MM.1S (cell line): ENCODE results near the gene SNX5.
A peak's percentile ranks its signal among the peaks of the same experiment; 100 is the strongest.

Source experiments
- DNase-seq: peaks from one replicate; pipeline ENCODE4 v3.0.0-alpha.2; 2015
- H2AFZ ChIP-seq: fragments of 300-600 bp; sonication (generic); 2 replicates; pipeline ENCODE4 v1.6.0; 2016; ENCODE audit warnings: antibody characterized with exemption, low read length
- H3F3A ChIP-seq: fragments of 300-600 bp; sonication (generic); 2 replicates; pipeline ENCODE4 v1.6.1; 2016; ENCODE audit warnings: mild to moderate bottlenecking, antibody characterized with exemption, low read length, moderate library complexity, mixed read lengths; ENCODE audit not compliant: insufficient read depth
- H3K27ac ChIP-seq: fragments of 300-600 bp; sonication (generic); 2 replicates; pipeline ENCODE4 v1.5.1; 2016; ENCODE audit warnings: mild to moderate bottlenecking, low read length
- H3K27me3 ChIP-seq: fragments of 300-600 bp; sonication (generic); replicated peaks from 2 replicates; pipeline ENCODE4 v1.6.0; 2016; ENCODE audit warnings: low read length; ENCODE audit not compliant: insufficient read depth
- H3K36me3 ChIP-seq: fragments of 300-600 bp; sonication (generic); replicated peaks from 2 replicates; pipeline ENCODE4 v1.6.1; 2016; ENCODE audit warnings: mild to moderate bottlenecking, low read length, mixed read lengths; ENCODE audit not compliant: insufficient read depth
- H3K4me1 ChIP-seq: fragments of 300-600 bp; sonication (generic); 2 replicates; pipeline ENCODE4 v1.6.1; 2016; ENCODE audit warnings: low read length, mixed read lengths
- H3K4me2 ChIP-seq: fragments of 300-600 bp; sonication (generic); 2 replicates; pipeline ENCODE4 v1.6.0; 2016; ENCODE audit warnings: low read depth, low read length
- H3K4me3 ChIP-seq: fragments of 300-600 bp; sonication (generic); 2 replicates; pipeline ENCODE4 v1.5.1; 2016; ENCODE audit warnings: low read length, mixed read lengths
- H3K79me2 ChIP-seq: fragments of 300-600 bp; sonication (generic); 2 replicates; pipeline ENCODE4 v1.6.1; 2016; ENCODE audit warnings: mixed run types, low read length, mixed read lengths
- H3K9ac ChIP-seq: fragments of 300-600 bp; sonication (generic); 2 replicates; pipeline ENCODE4 v1.6.1; 2016; ENCODE audit warnings: low read length, mixed read lengths
- H3K9me2 ChIP-seq: fragments of 300-600 bp; sonication (generic); replicated peaks from 2 replicates; pipeline ENCODE4 v1.6.1; 2016; ENCODE audit warnings: mild to moderate bottlenecking, low read length, mixed read lengths; ENCODE audit not compliant: insufficient read depth
- H3K9me3 ChIP-seq: fragments of 300-600 bp; sonication (generic); replicated peaks from 2 replicates; pipeline ENCODE4 v1.6.1; 2016; ENCODE audit warnings: mild to moderate bottlenecking, low read length, mixed read lengths; ENCODE audit not compliant: insufficient read depth
- H4K20me1 ChIP-seq: fragments of 300-600 bp; sonication (generic); 2 replicates; pipeline ENCODE4 v1.6.1; 2016; ENCODE audit warnings: mild to moderate bottlenecking, low read length, moderate library complexity, mixed read lengths; ENCODE audit not compliant: insufficient read depth
- EZH2 ChIP-seq: fragments of 300-600 bp; sonication (generic); optimal IDR thresholded peaks from 2 replicates; pipeline ENCODE3; 2017; ENCODE audit warnings: low read depth, mild to moderate bottlenecking, antibody characterized with exemption, low read length, mixed read lengths
- EZH2phosphoT487 ChIP-seq: fragments of 300-600 bp; sonication (generic); IDR thresholded peaks from 2 replicates; pipeline ENCODE4 v1.6.1; 2018; ENCODE audit warnings: antibody characterized with exemption, low read length
- TF ChIP-seq, protein P1 (sequence below): fragments of 300-600 bp; sonication (generic); IDR thresholded peaks from 2 replicates; pipeline ENCODE4 v1.5.1; 2016; ENCODE audit warnings: antibody characterized with exemption, low read length, mixed read lengths

The SNX5 gene

DNA sequence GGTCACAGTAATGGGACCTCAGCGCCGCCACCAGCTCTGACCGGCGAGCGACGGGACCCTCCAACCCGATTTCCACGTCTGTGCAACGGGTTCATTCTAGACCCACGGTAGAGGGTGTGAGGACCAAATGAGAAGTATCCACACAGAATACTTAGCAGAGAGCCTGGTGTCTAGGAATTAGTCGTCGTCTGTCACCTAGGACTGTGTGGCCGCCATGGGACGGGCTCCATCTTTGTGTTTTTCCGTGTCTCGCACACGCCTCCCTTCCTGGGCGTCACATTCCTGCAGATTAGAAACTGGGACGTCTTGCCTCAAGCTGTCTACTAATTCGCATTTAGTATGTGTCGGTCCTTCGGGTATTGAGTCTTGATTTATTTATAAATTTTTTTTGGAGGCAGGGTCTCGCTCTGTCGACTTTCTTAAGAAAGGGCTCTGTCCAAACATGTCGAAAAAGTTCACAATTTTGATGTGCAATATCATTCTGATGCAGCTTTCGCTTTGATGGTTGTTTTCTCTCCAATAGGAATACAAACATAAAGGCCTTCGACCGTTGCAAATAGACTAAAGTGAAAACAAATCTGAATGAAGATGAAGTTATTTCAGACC is 787 bp upstream of the SNX5 start:
- Histone ChIP-seq H4K20me1 (peaks cover 22% of the 10 kb centered on the region), H3K9me2 (no peaks in the 10 kb centered on the region), H3K79me2 (peaks cover 94% of the 10 kb centered on the region), H3K4me2 (peak overlapping the region; percentile 85), H3K9me3 (no peaks in the 10 kb centered on the region), H3K27ac (peak overlapping the region; percentile 99), H2AFZ (peak overlapping the region; percentile 75), H3F3A (peaks cover 58% of the 10 kb centered on the region), H3K4me1 (peaks cover 23% of the 10 kb centered on the region), H3K36me3 (peaks cover 5% of the 10 kb centered on the region; the same call in 1 of the 2 replicates), H3K4me3 (peak overlapping the region; percentile 97), H3K27me3 (no peaks in the 10 kb centered on the region), H3K9ac (peak overlapping the region; percentile 99)
- peak; percentile 45 for DNase-seq
- no peak for TF ChIP-seq EZH2
- no peak for TF ChIP-seq EZH2phosphoT487
- TF ChIP-seq, protein P1, sequence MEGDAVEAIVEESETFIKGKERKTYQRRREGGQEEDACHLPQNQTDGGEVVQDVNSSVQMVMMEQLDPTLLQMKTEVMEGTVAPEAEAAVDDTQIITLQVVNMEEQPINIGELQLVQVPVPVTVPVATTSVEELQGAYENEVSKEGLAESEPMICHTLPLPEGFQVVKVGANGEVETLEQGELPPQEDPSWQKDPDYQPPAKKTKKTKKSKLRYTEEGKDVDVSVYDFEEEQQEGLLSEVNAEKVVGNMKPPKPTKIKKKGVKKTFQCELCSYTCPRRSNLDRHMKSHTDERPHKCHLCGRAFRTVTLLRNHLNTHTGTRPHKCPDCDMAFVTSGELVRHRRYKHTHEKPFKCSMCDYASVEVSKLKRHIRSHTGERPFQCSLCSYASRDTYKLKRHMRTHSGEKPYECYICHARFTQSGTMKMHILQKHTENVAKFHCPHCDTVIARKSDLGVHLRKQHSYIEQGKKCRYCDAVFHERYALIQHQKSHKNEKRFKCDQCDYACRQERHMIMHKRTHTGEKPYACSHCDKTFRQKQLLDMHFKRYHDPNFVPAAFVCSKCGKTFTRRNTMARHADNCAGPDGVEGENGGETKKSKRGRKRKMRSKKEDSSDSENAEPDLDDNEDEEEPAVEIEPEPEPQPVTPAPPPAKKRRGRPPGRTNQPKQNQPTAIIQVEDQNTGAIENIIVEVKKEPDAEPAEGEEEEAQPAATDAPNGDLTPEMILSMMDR, result no peak

DNA sequence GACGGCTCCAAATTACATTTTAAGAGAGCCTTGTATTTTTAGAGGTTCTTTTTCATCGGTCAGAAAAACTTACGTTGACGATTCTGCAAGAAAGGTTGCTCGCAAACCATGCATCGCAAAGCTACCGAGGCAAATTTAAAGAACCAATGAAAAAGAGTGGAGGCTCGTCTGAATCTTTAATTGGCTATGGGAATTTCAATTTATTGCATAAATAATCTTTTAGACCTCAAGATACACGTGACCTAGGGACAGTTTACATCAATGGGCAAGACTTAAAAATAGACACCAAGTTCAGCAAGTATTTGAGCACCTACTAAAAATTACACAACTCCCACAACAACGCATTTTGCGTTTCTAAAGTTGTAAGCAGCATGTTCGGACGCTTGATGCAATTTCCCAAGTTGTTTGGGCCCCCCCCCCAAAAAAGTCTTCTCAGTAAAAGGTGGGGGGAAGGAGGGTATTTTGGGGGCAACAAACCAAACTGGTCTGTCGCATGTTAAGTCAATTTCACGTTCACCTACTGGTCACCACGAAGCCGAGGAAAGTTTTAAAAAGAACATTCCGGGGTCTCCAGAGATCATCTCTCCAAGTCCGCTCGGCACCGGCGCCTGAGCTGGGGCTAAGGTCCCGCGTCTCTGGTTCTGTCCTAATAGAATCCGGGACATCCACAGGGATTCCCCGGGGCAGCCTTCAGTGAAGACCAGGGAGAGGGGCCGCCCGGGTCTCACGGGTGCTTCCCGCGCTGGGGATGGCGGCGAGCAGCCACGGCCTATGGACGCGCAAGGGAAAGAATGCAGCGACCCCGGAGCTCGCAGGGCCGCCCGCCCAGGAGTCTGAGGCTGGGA is 851 bp downstream of the SNX5 start:
- peaks cover 39% of the 10 kb centered on the region for H4K20me1 ChIP-seq
- no peaks in the 10 kb centered on the region for H3K27me3 ChIP-seq
- H3K9me2 ChIP-seq, result no peaks in the 10 kb centered on the region
- H2AFZ ChIP-seq, result no peak overlapping the region
- peaks cover 39% of the 10 kb centered on the region for H3K4me1 ChIP-seq
- DNase-seq, result peak; percentile 59
- peaks cover 8% of the 10 kb centered on the region; the same call in 1 of the 2 replicates for H3K36me3 ChIP-seq
- peak overlapping the region; percentile 97 for H3K4me3 ChIP-seq
- H3K9me3 ChIP-seq, result no peaks in the 10 kb centered on the region
- peak overlapping the region; percentile 99 for H3K4me2 ChIP-seq
- H3K79me2 ChIP-seq, result peaks cover 94% of the 10 kb centered on the region
- H3K9ac ChIP-seq, result peak overlapping the region; percentile 99
- H3F3A ChIP-seq, result peaks cover 64% of the 10 kb centered on the region
- TF ChIP-seq EZH2phosphoT487 (no peak), EZH2 (no peak)
- TF ChIP-seq, protein P1, result no peak
- peak overlapping the region; percentile 99 for H3K27ac ChIP-seq

DNA sequence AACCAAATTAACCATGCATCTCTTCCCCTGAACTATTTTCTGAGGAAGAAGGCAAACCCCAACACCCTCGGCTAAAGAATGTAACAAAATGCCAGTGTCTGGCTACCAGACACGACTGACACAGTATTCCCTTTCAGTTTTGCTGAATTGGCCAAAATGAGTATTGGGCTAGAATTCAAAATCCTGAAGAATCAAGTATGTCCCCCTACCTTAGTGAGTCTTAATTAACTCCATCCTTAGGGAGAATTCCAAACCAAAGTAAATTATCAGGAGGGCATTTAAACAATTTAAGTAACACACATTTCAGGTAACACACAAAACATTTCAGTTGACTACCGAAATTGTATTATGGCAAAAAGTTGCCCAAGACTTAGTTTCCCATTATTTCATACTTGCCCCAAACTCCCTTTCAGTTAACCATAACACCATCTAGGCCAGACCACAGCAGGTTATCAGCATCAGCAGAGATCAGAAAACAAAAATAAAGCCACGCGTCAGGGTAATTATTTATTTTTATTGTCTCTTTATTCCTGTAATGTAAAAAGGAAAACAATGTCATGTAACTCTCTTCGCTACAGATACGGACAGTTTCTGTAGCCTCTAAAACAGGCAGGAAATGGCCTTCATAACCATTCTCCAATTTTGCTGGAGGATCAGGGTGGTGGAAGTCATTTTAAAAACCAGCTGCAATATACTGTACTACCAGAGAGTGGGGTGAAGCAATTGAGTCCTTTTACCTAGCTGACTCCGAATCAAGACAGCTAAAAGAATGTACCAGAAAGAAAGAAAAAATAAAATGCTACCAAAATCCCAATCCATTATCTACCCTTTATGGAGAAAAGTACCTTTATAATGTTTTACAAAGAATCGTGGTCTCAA is 1.9 kb downstream of the SNX5 start:
- H3F3A ChIP-seq, result peaks cover 71% of the 10 kb centered on the region
- peaks cover 43% of the 10 kb centered on the region for H3K4me1 ChIP-seq
- H3K4me2 ChIP-seq, result peak overlapping the region; percentile 99
- DNase-seq, result peak; percentile 69
- peaks cover 11% of the 10 kb centered on the region; the same call in 1 of the 2 replicates for H3K36me3 ChIP-seq
- H4K20me1 ChIP-seq, result peaks cover 47% of the 10 kb centered on the region
- H3K9ac ChIP-seq, result peak overlapping the region; percentile 99
- no peaks in the 10 kb centered on the region for H3K9me3 ChIP-seq
- H3K9me2 ChIP-seq, result no peaks in the 10 kb centered on the region
- no peak overlapping the region for H2AFZ ChIP-seq
- H3K27ac ChIP-seq, result peak overlapping the region; percentile 99
- peaks cover 94% of the 10 kb centered on the region for H3K79me2 ChIP-seq
- no peaks in the 10 kb centered on the region for H3K27me3 ChIP-seq
- peak overlapping the region; percentile 97 for H3K4me3 ChIP-seq
- no peak for TF ChIP-seq EZH2
- TF ChIP-seq, protein P1, result peak; percentile 39
